Measurements from ENCODE around the gene CNKSR1.

The CNKSR1 gene

GRCh38 chr1:26237230-26237966 lies 60.1 kb downstream of the CNKSR1 start:
- POLR2A ChIA-PET, result no interaction called here
- CTCF ChIA-PET, result interaction anchor here (0.6 to 2.4 kb wide), 5 partner anchors 12 to 126 kb away, joined by 3 to 11 read pairs (median 5); partner anchors contain the start of gene SH3BGRL3
- DNase-seq (ENCODE audit: low read depth, low spot score), result no peak
- no peak for TF ChIP-seq CTCF (IDR thresholded peaks at IDR 0.05; ENCODE audit: insufficient read depth, low read length, missing control alignments)
- H3K4me3 ChIP-seq (ENCODE audit: low read depth, low read length), result no peak overlapping the region
